Upper lobe of right lung (tissue), 1 donor: ENCODE results near the gene GPR139. TPM values are rescaled to one million over a fixed set of nuclear protein-coding genes. Genes with fewer than 3 reads are reported as not detected.

Source experiments
- ATAC-seq: fragments of 200-7000 bp; cut with Tn5 transposase; one replicate; pipeline ENCODE4 v1.9.1; 2020; ENCODE audit warnings: mild to moderate bottlenecking, moderate library complexity
- DNase-seq: peaks from one replicate; pipeline ENCODE4 v3.0.0-alpha.2; 2020
- H3K27ac ChIP-seq: fragments of 200-600 bp; one replicate; pipeline ENCODE4 v1.8.0; 2022
- H3K27me3 ChIP-seq: fragments of 200-600 bp; one replicate; pipeline ENCODE4 v1.8.0; 2022; ENCODE audit warnings: mild to moderate bottlenecking
- H3K36me3 ChIP-seq: fragments of 200-600 bp; one replicate; pipeline ENCODE4 v1.8.0; 2022
- H3K4me1 ChIP-seq: fragments of 200-600 bp; one replicate; pipeline ENCODE4 v1.8.0; 2022
- H3K4me3 ChIP-seq: fragments of 200-600 bp; one replicate; pipeline ENCODE4 v1.8.0; 2022; ENCODE audit warnings: mild to moderate bottlenecking
- H3K9me3 ChIP-seq: fragments of 200-600 bp; one replicate; pipeline ENCODE4 v1.8.0; 2022
- intact Hi-C: fragments of 100-400 bp; cut with DNase I; formaldehyde crosslinking; loops from one replicate; pipeline ENCODE4 v1.11.0; 2022
- total RNA-seq: library from RNA; stranded (reverse); fragmentation: NEBNext Ultra II Directional; extraction: Animal tissue kit (Norgen Biotek cat#: 25700); gene quantifications from one replicate; pipeline ENCODE4 v1.2.1, GENCODE V29; 2021
- TF ChIP-seq, protein P1 (sequence below): fragments of 200-600 bp; IDR thresholded peaks from one replicate; pipeline ENCODE4 v1.8.0; 2022; ENCODE audit warnings: antibody characterized with exemption
- donor health status: DM: no; HTN: yes; CAD: no; lungs with severe emphysema.

GPR139 gene
- total RNA-seq, 1 donor from 2014 or later: not detected

DNA sequence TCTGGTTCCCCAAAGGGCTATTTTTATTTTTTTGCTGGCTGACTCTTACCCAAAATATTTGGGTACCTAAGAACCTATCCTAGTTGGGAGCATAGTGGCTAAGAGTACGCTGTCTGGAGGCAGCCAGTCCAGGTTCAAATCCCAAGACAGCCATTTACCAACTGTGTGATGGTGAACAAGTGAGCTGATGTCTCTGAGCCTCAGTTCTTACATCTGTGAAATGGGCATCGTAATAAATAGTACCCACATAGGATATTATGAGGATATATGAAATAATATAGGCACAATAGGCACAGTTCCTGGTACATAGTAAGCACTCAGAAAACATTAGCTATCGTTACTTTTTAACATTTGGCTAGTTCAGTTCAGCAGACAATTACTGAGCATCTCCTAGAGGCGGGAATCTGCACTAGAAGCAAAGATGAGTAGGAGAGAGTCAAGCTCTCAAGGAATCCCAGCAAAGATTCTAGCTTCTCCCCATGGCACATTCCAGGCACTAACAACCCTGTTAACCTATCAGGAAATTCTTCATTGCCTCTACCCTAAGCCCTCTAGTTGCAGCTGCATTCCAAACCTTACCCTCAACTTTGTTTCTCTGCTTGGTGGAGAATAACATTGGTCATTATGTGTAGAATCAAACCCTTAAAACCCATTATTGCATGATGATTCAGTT lies 31.6 kb downstream of the GPR139 start:
- no peaks in the 10 kb centered on the region for H3K27me3 ChIP-seq
- ATAC-seq: no peak
- no peaks in the 10 kb centered on the region for H3K9me3 ChIP-seq
- TF ChIP-seq, protein P1, sequence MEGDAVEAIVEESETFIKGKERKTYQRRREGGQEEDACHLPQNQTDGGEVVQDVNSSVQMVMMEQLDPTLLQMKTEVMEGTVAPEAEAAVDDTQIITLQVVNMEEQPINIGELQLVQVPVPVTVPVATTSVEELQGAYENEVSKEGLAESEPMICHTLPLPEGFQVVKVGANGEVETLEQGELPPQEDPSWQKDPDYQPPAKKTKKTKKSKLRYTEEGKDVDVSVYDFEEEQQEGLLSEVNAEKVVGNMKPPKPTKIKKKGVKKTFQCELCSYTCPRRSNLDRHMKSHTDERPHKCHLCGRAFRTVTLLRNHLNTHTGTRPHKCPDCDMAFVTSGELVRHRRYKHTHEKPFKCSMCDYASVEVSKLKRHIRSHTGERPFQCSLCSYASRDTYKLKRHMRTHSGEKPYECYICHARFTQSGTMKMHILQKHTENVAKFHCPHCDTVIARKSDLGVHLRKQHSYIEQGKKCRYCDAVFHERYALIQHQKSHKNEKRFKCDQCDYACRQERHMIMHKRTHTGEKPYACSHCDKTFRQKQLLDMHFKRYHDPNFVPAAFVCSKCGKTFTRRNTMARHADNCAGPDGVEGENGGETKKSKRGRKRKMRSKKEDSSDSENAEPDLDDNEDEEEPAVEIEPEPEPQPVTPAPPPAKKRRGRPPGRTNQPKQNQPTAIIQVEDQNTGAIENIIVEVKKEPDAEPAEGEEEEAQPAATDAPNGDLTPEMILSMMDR: no peak
- no peak for DNase-seq
- intact Hi-C loops: no loop called here
- H3K4me3 ChIP-seq: no peak overlapping the region
- H3K27ac ChIP-seq: no peak overlapping the region
- no peaks in the 10 kb centered on the region for H3K36me3 ChIP-seq
- H3K4me1 ChIP-seq: no peaks in the 10 kb centered on the region

DNA sequence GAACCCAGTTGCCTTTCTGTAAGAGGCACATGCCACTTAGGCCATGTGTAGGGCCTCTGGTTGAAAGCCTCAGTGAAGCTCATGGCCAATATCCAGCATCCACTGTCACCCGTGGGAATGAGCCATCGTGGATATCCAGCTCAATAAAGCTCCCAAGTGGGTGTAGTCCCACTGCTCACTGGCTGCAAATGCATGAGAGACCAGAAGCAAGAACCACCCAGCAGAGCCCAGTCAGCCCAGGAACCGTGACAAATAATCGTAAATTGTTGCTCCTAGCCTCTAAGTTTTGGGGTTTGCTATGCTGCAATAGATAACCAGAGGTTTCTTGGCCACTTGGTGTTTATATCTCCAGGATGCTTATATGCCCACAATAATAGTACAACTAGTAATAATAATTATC lies 33.7 kb downstream of the GPR139 start:
- TF ChIP-seq, protein P1: no peak
- DNase-seq (no peak), ATAC-seq (no peak)
- intact Hi-C loops: no loop called here
- H3K27ac ChIP-seq: no peak overlapping the region
- H3K36me3 ChIP-seq: no peaks in the 10 kb centered on the region
- H3K9me3 ChIP-seq: no peaks in the 10 kb centered on the region
- no peak overlapping the region for H3K4me3 ChIP-seq
- no peaks in the 10 kb centered on the region for H3K27me3 ChIP-seq
- no peaks in the 10 kb centered on the region for H3K4me1 ChIP-seq

DNA sequence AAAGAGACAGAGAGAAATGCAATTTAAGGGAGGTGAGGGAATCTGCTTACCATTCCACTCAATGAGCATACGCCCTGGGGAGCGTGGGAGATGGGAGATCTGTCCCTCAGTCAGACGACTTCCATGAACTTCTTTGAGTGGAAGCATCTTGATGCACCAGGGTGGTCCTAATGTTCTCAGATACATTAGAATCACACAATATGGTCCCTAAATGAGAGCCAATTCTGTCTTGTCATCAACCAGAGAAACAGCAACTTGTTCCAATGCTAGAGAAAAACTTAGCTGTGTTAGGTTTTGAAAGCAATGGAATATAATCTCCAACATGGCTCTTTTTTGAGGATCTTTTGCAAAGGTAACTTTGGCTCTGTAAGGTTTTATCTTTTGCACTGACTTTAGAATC lies 44.1 kb downstream of the GPR139 start:
- intact Hi-C loops: no loop called here
- Histone ChIP-seq H3K4me3 (no peak overlapping the region), H3K27me3 (no peaks in the 10 kb centered on the region), H3K9me3 (no peaks in the 10 kb centered on the region), H3K27ac (no peak overlapping the region), H3K36me3 (no peaks in the 10 kb centered on the region), H3K4me1 (no peaks in the 10 kb centered on the region)
- ATAC-seq (no peak), DNase-seq (no peak)
- TF ChIP-seq, protein P1: no peak

DNA sequence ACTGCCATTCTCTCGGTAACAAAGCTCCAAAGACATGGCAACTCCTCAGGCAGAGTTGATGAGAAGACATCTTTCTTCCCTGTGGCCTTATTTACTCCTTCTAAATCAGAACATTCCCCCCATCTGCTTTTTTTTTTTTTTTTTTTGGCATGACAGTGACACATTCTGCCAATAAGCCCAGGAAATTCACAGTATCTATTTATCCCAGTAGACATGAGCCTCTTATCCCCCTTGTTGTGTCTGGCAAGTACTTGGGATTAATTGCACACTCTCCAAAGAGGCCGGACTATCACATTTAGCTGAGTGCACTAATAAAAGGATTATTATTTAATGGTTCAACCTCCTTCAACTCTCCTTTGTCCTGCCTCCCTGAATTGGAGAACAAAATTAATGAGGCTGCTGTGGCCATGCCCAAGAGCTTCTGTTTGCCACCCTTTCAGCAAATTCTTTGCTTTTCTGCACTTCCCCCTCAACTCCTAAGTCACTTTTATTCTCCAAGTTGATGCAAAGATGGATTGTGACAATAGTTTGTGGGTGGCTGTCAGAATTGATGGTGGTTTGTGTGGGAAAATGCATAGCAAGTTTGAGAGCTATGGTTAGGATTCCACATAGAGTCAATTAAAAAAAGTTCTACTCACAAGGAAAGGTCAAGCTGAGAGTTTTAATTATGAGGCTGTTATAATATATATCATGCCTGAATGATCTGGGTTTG lies 47.2 kb downstream of the GPR139 start:
- DNase-seq (no peak), ATAC-seq (no peak)
- H3K4me3 ChIP-seq: no peak overlapping the region
- intact Hi-C loops: no loop called here
- TF ChIP-seq, protein P1: no peak
- no peaks in the 10 kb centered on the region for H3K36me3 ChIP-seq
- H3K9me3 ChIP-seq: no peaks in the 10 kb centered on the region
- H3K4me1 ChIP-seq: no peaks in the 10 kb centered on the region
- H3K27me3 ChIP-seq: no peaks in the 10 kb centered on the region
- no peak overlapping the region for H3K27ac ChIP-seq

DNA sequence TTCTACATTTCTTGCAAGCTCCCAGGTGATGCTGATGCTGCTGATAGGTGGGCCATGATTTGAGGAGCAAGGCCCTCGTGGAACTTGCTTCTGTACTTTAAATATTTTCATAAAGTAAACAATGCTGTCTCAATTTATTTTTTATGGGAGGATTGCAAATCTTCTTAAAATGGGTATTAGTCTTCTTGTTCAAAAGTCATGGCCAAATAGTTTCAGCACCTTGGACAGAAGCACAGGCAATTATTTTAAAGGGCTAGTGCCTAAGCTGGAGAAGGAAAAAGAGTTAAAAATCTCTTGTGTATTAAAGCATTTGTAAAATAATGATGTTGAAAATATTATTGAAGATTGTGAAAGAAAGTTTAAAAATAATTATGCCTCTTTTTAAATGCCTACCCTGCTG lies 50.5 kb downstream of the GPR139 start:
- Histone ChIP-seq H3K27me3 (no peaks in the 10 kb centered on the region), H3K36me3 (no peaks in the 10 kb centered on the region), H3K4me1 (no peaks in the 10 kb centered on the region), H3K9me3 (no peaks in the 10 kb centered on the region), H3K4me3 (no peak overlapping the region), H3K27ac (no peak overlapping the region)
- no peak for ATAC-seq
- intact Hi-C loops: no loop called here
- DNase-seq: no peak
- TF ChIP-seq, protein P1: no peak
